Effector memory CD4-positive, alpha-beta T cell (primary cell): ENCODE measurements around the gene UBE2I.

Experiments used
- DNase-seq, 3 donors: peaks; one replicate each; pipeline ENCODE4 v3.0.0-alpha.2; 2020
- H3K27ac ChIP-seq: 2 replicates; pipeline ENCODE4 v1.7.0; 2013; ENCODE audit warnings: mild to moderate bottlenecking, low read length, moderate library complexity; ENCODE audit not compliant: insufficient read depth, poor library complexity, severe bottlenecking
- H3K27me3 ChIP-seq: replicated peaks from 2 replicates; pipeline ENCODE4 v1.7.0; 2013; ENCODE audit warnings: mild to moderate bottlenecking, low read length; ENCODE audit not compliant: insufficient read depth, control insufficient read depth, poor library complexity, severe bottlenecking
- H3K36me3 ChIP-seq: 2 replicates; pipeline ENCODE4 v1.7.0; 2013; ENCODE audit warnings: mild to moderate bottlenecking, low read length, moderate library complexity; ENCODE audit not compliant: control insufficient read depth, insufficient read depth
- H3K4me1 ChIP-seq: 2 replicates; pipeline ENCODE4 v1.7.0; 2013; ENCODE audit warnings: low read length, mild to moderate bottlenecking; ENCODE audit not compliant: control insufficient read depth, insufficient read depth, poor library complexity, severe bottlenecking
- H3K4me3 ChIP-seq: 2 replicates; pipeline ENCODE4 v1.7.0; 2013; ENCODE audit warnings: low read length, low read depth, mild to moderate bottlenecking; ENCODE audit not compliant: insufficient read depth, poor library complexity, severe bottlenecking
- H3K9me3 ChIP-seq: 2 replicates; pipeline ENCODE4 v1.7.0; 2013; ENCODE audit warnings: mild to moderate bottlenecking, low read length, moderate library complexity; ENCODE audit not compliant: control insufficient read depth

UBE2I gene

DNA sequence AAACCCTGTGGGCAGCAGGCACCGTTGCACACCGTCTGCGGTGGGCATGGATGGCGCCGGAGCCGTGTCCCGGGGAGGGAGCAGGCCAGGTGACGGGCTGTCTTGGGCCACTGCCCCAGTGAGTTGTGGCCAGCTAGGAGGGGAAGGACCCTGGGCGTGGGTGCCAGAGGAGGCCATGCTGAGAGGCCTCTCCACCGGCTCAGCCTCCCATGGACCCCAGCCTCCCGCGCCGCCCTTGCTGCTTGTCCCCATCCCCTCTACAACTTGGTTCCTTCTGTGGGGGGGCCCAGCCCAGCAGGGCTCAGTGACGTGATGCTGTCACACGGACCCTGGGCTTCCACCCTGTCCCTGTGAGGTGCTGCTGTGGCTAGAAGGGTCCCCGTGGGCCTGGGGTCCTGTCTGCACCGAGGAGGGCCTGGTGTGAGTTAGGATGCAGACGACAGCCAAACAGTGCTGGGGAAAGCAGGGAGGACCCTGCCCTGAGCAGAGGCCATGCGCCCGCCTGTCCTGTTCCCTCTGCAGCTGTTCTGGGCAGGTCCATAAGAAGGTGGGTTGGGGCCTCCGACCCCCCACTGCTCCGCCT, 11.3 kb downstream of the UBE2I start:
- H3K27me3 ChIP-seq: no peaks in the 10 kb centered on the region
- peaks cover 85% of the 10 kb centered on the region for H3K36me3 ChIP-seq
- H3K27ac ChIP-seq: no peak overlapping the region
- no peak for DNase-seq
- no peak overlapping the region for H3K4me3 ChIP-seq
- H3K4me1 ChIP-seq: no peaks in the 10 kb centered on the region
- H3K9me3 ChIP-seq: no peaks in the 10 kb centered on the region

- no peaks in the 10 kb centered on the region for H3K27me3 ChIP-seq
- no peaks in the 10 kb centered on the region for H3K4me1 ChIP-seq
- no peak overlapping the region for H3K27ac ChIP-seq
- peaks cover 68% of the 10 kb centered on the region for H3K36me3 ChIP-seq
- no peak overlapping the region for H3K4me3 ChIP-seq
- DNase-seq: no peak
- no peaks in the 10 kb centered on the region for H3K9me3 ChIP-seq
Observed at GRCh38 chr16:1322407-1322806, 13.0 kb downstream of the UBE2I start.

DNA sequence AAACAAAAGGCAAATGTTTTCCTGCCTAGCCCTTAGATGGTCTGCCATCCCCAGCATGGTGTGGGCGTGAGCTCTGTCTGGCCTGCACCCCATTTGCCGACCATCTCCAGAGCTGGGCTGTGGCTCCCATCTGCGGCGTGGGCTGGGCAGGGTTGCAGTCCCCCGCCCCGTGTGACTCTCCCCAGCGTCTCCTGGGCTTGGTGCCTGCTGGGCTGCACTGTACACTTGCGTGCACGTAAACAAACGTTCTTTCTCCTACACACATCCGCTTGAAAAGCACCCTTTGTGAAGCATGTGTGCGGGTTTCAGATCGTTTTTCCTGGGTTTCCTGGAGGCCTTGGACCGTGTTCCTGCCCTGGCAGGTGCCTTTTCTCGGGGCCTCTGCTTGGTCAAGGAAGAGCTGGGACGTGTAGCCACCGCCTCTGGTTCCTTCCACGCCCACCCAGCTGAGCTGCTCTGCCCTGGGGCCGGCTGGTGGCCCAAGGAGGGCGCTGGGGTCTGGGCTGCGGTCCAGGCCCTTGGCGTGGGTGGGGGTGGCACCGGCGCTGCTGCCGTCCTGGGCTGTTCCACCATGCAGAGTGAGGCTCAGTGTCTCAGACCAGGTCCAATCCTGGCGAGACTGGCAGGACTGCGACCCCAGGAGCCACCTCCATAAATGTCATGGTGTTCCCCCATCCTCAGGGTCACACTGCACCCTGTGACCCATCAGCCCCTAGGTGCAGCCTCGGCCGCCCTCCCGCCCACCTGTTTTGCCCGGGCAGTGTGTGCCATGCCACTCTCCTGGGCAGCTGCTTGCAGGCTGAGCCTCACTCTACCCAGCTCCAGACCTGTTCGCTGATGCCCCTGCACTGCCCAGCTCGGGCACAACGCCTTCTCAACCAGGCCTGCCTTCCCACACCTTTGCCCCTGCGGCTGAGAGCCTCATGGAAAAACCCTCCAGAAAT, 14.1 kb downstream of the UBE2I start:
- Histone ChIP-seq H3K27me3 (no peaks in the 10 kb centered on the region), H3K27ac (no peak overlapping the region), H3K36me3 (peaks cover 57% of the 10 kb centered on the region)

GRCh38 chr16:1324286-1324826, 14.9 kb downstream of the UBE2I start:
- H3K4me3 ChIP-seq: no peak overlapping the region
- H3K27me3 ChIP-seq: no peaks in the 10 kb centered on the region
- H3K4me1 ChIP-seq: no peaks in the 10 kb centered on the region
- H3K36me3 ChIP-seq: peaks cover 49% of the 10 kb centered on the region
- no peaks in the 10 kb centered on the region for H3K9me3 ChIP-seq
- DNase-seq: no peak
- H3K27ac ChIP-seq: no peak overlapping the region

More for the DNA sequence above, 14.1 kb downstream of the UBE2I start:
- Histone ChIP-seq H3K4me3 (no peak overlapping the region), H3K4me1 (no peaks in the 10 kb centered on the region), H3K9me3 (no peaks in the 10 kb centered on the region)
- no peak for DNase-seq

GRCh38 chr16:1325261-1325660, 15.8 kb downstream of the UBE2I start:
- H3K4me1 ChIP-seq: no peaks in the 10 kb centered on the region
- H3K9me3 ChIP-seq: no peaks in the 10 kb centered on the region
- peaks cover 40% of the 10 kb centered on the region for H3K36me3 ChIP-seq
- no peak for DNase-seq
- H3K4me3 ChIP-seq: no peak overlapping the region
- H3K27ac ChIP-seq: no peak overlapping the region
- H3K27me3 ChIP-seq: no peaks in the 10 kb centered on the region

- H3K36me3 ChIP-seq: peaks cover 34% of the 10 kb centered on the region
- no peaks in the 10 kb centered on the region for H3K27me3 ChIP-seq
- no peaks in the 10 kb centered on the region for H3K9me3 ChIP-seq
- no peaks in the 10 kb centered on the region for H3K4me1 ChIP-seq
- no peak for DNase-seq
- H3K4me3 ChIP-seq: no peak overlapping the region
- no peak overlapping the region for H3K27ac ChIP-seq
Observed at GRCh38 chr16:1325673-1326371, 16.4 kb downstream of the UBE2I start.

DNA sequence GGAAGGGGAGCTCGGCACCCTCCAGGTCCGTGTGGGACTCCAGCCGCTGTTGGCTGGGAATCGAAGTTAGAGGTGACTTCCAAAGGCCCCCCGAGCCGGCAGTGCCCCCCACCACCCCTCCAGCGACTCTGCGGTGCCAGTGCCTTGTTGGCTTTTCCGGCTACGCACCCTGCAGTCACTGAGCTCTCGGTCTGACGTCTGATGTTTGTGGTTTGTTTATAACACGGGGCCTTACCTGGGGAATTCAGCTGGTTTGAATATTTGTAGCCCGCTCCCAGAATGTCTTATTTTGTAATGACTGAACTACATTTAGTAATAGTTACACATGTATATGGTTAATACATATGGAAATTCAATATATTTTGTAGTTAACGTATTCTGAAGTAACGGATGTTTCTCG, 17.0 kb downstream of the UBE2I start:
- H3K4me1 ChIP-seq: peaks cover 4% of the 10 kb centered on the region
- H3K36me3 ChIP-seq: peaks cover 29% of the 10 kb centered on the region
- H3K27me3 ChIP-seq: no peaks in the 10 kb centered on the region
- no peak for DNase-seq
- no peak overlapping the region for H3K27ac ChIP-seq
- no peaks in the 10 kb centered on the region for H3K9me3 ChIP-seq
- H3K4me3 ChIP-seq: no peak overlapping the region

DNA sequence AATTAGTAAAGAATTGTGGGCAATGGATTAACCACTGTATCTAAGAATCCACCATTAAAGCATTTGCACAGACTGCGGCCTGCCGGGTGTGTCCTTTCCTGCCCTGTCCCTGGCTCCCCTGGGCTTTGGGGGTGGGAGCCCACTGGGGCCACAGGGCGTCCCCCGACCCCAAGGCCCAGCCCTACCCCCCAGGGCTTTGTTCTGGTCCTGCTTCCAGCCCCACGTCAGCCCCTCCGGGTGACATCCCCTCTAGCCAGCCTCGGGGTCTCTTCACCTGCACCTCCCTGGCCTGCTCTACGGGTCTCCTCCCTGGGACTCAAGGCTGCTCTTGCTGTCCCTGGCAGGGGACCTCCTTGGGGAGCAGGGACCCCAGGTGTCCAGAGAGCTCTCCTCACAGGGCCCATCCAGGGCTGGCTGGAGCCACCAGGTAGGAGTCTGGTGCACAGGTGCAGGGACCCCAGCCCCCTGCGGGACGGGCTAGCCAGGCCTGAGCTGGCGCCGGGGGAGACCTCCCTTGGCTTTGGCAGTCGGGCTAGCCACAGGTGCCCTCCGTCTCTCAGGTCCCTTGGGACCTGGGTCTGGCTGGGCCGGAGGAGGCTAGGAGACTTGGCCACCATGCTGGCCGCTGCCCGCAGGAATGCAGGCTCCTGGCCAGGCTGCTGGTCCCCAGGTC, 17.6 kb downstream of the UBE2I start:
- Histone ChIP-seq H3K9me3 (no peaks in the 10 kb centered on the region), H3K4me1 (peaks cover 11% of the 10 kb centered on the region), H3K4me3 (no peak overlapping the region), H3K27ac (no peak overlapping the region), H3K36me3 (peaks cover 22% of the 10 kb centered on the region), H3K27me3 (no peaks in the 10 kb centered on the region)
- no peak for DNase-seq

GRCh38 chr16:1327619-1327947, 18.1 kb downstream of the UBE2I start:
- DNase-seq: no peak

More at GRCh38 chr16:1327619-1327947, 18.1 kb downstream of the UBE2I start:
- Histone ChIP-seq H3K4me3 (no peak overlapping the region), H3K27me3 (peaks cover 4% of the 10 kb centered on the region), H3K36me3 (peaks cover 22% of the 10 kb centered on the region), H3K4me1 (peaks cover 16% of the 10 kb centered on the region), H3K9me3 (no peaks in the 10 kb centered on the region), H3K27ac (no peak overlapping the region)
